Activated CD4-positive, alpha-beta memory T cell treated with anti-CD3 and anti-CD28 coated beads for 36 hours (primary cell): ENCODE measurements around the gene NRG3. TPM values are rescaled to one million over a fixed set of nuclear protein-coding genes. Genes with fewer than 3 reads are reported as not detected.

Experiments
- CTCF ChIA-PET: fragments of 350-600 bp; sonication (Branson Sonifier 250); formaldehyde crosslinking; loops from one replicate; lab custom pipeline; 2021; ENCODE audit warnings: antibody characterized with exemption, inconsistent platforms; lab: Charles Lee
- POLR2A ChIA-PET: fragments of 350-600 bp; sonication (Branson Sonifier 250); formaldehyde crosslinking; loops from one replicate; lab custom pipeline; 2021; ENCODE audit warnings: antibody characterized with exemption; lab: Charles Lee
- DNase-seq: peaks from one replicate; pipeline ENCODE4 v3.0.0-alpha.2; 2020
- H3K27ac Mint-ChIP-seq: one replicate; pipeline ENCODE4 v1.8.0; 2021; ENCODE audit warnings: mixed read lengths
- H3K27me3 Mint-ChIP-seq: one replicate; pipeline ENCODE4 v1.8.0; 2021; ENCODE audit warnings: mixed read lengths
- H3K36me3 Mint-ChIP-seq: one replicate; pipeline ENCODE4 v1.8.0; 2021; ENCODE audit warnings: mixed read lengths
- H3K4me1 Mint-ChIP-seq: one replicate; pipeline ENCODE4 v1.8.0; 2021; ENCODE audit warnings: low read depth, mixed read lengths
- H3K4me3 Mint-ChIP-seq: one replicate; pipeline ENCODE4 v1.8.0; 2021; ENCODE audit warnings: mild to moderate bottlenecking, mixed read lengths
- H3K9me3 Mint-ChIP-seq: one replicate; pipeline ENCODE4 v1.8.0; 2021; ENCODE audit warnings: mixed read lengths
- intact Hi-C: fragments of 100-400 bp; cut with micrococcal nuclease; formaldehyde crosslinking; loops from one replicate; pipeline ENCODE4 v1.15.1; 2023
- total RNA-seq, 2 experiments: library from RNA; stranded (reverse); gene quantifications; one replicate each; pipeline ENCODE4 v1.2.3, GENCODE V29; 2021

NRG3 gene
- total RNA-seq, 2 experiments from 2014 or later: not detected

- H3K4me1 Mint-ChIP-seq: no peaks in the 10 kb centered on the region
- no peaks in the 10 kb centered on the region for H3K27me3 Mint-ChIP-seq
- no peak for DNase-seq
- ChIA-PET CTCF (no interaction called here), POLR2A (no interaction called here)
- no peaks in the 10 kb centered on the region for H3K9me3 Mint-ChIP-seq
- H3K27ac Mint-ChIP-seq: no peak overlapping the region
- no peaks in the 10 kb centered on the region for H3K36me3 Mint-ChIP-seq
- H3K4me3 Mint-ChIP-seq: no peak overlapping the region
- intact Hi-C loops: no loop called here
Measured at GRCh38 chr10:82245906-82246560, 371.0 kb downstream of the NRG3 start.

GRCh38 chr10:82249141-82249540 lies 374.1 kb downstream of the NRG3 start:
- Mint-ChIP-seq H3K9me3 (peaks cover 4% of the 10 kb centered on the region), H3K36me3 (no peaks in the 10 kb centered on the region), H3K4me3 (no peak overlapping the region), H3K27me3 (no peaks in the 10 kb centered on the region), H3K27ac (no peak overlapping the region), H3K4me1 (no peaks in the 10 kb centered on the region)
- ChIA-PET POLR2A (no interaction called here), CTCF (no interaction called here)
- intact Hi-C loops: no loop called here
- DNase-seq: no peak

GRCh38 chr10:82251222-82251906 lies 376.4 kb downstream of the NRG3 start:
- intact Hi-C loops: no loop called here
- Mint-ChIP-seq H3K36me3 (no peaks in the 10 kb centered on the region), H3K4me1 (no peaks in the 10 kb centered on the region), H3K4me3 (no peak overlapping the region), H3K27ac (no peak overlapping the region), H3K9me3 (peaks cover 9% of the 10 kb centered on the region), H3K27me3 (no peaks in the 10 kb centered on the region)
- CTCF ChIA-PET: no interaction called here
- POLR2A ChIA-PET: no interaction called here
- DNase-seq: no peak

GRCh38 chr10:82252081-82252480 lies 377.1 kb downstream of the NRG3 start:
- CTCF ChIA-PET: no interaction called here
- Mint-ChIP-seq H3K27ac (no peak overlapping the region), H3K36me3 (no peaks in the 10 kb centered on the region), H3K4me3 (no peak overlapping the region), H3K4me1 (no peaks in the 10 kb centered on the region), H3K9me3 (peaks cover 12% of the 10 kb centered on the region), H3K27me3 (no peaks in the 10 kb centered on the region)
- POLR2A ChIA-PET: no interaction called here
- intact Hi-C loops: no loop called here
- DNase-seq: no peak

GRCh38 chr10:82254237-82254636 lies 379.2 kb downstream of the NRG3 start:
- Mint-ChIP-seq H3K4me3 (no peak overlapping the region), H3K27me3 (no peaks in the 10 kb centered on the region), H3K36me3 (no peaks in the 10 kb centered on the region), H3K27ac (no peak overlapping the region), H3K4me1 (no peaks in the 10 kb centered on the region), H3K9me3 (peaks cover 12% of the 10 kb centered on the region)
- ChIA-PET CTCF (no interaction called here), POLR2A (no interaction called here)
- DNase-seq: no peak
- intact Hi-C loops: no loop called here

GRCh38 chr10:82256275-82256674 lies 381.3 kb downstream of the NRG3 start:
- DNase-seq: no peak
- CTCF ChIA-PET: no interaction called here

GRCh38 chr10:82266438-82266837 lies 391.4 kb downstream of the NRG3 start:
- CTCF ChIA-PET: no interaction called here
- no peak overlapping the region for H3K4me3 Mint-ChIP-seq
- POLR2A ChIA-PET: no interaction called here
- no peaks in the 10 kb centered on the region for H3K36me3 Mint-ChIP-seq
- H3K27ac Mint-ChIP-seq: no peak overlapping the region
- peaks cover 8% of the 10 kb centered on the region for H3K9me3 Mint-ChIP-seq
- intact Hi-C loops: no loop called here
- no peaks in the 10 kb centered on the region for H3K27me3 Mint-ChIP-seq
- H3K4me1 Mint-ChIP-seq: no peaks in the 10 kb centered on the region
- DNase-seq: no peak

More at GRCh38 chr10:82256275-82256674, 381.3 kb downstream of the NRG3 start:
- intact Hi-C loops: no loop called here
- Mint-ChIP-seq H3K9me3 (peaks cover 12% of the 10 kb centered on the region), H3K36me3 (no peaks in the 10 kb centered on the region), H3K4me3 (no peak overlapping the region), H3K27me3 (no peaks in the 10 kb centered on the region), H3K4me1 (no peaks in the 10 kb centered on the region), H3K27ac (no peak overlapping the region)
- POLR2A ChIA-PET: no interaction called here

GRCh38 chr10:82267014-82267413 lies 392.0 kb downstream of the NRG3 start:
- H3K27ac Mint-ChIP-seq: no peak overlapping the region
- no peaks in the 10 kb centered on the region for H3K4me1 Mint-ChIP-seq
- POLR2A ChIA-PET: no interaction called here
- CTCF ChIA-PET: no interaction called here
- H3K27me3 Mint-ChIP-seq: no peaks in the 10 kb centered on the region
- intact Hi-C loops: no loop called here
- no peak overlapping the region for H3K4me3 Mint-ChIP-seq
- no peaks in the 10 kb centered on the region for H3K36me3 Mint-ChIP-seq
- DNase-seq: no peak
- H3K9me3 Mint-ChIP-seq: peaks cover 8% of the 10 kb centered on the region

GRCh38 chr10:82267465-82267864 lies 392.5 kb downstream of the NRG3 start:
- CTCF ChIA-PET: no interaction called here
- Mint-ChIP-seq H3K4me3 (no peak overlapping the region), H3K9me3 (peaks cover 8% of the 10 kb centered on the region), H3K27me3 (no peaks in the 10 kb centered on the region), H3K4me1 (no peaks in the 10 kb centered on the region), H3K36me3 (no peaks in the 10 kb centered on the region), H3K27ac (no peak overlapping the region)
- intact Hi-C loops: no loop called here
- DNase-seq: no peak
- POLR2A ChIA-PET: no interaction called here

- ChIA-PET CTCF (no interaction called here), POLR2A (no interaction called here)
- no peaks in the 10 kb centered on the region for H3K36me3 Mint-ChIP-seq
- H3K27me3 Mint-ChIP-seq: no peaks in the 10 kb centered on the region
- H3K27ac Mint-ChIP-seq: no peak overlapping the region
- no peaks in the 10 kb centered on the region for H3K4me1 Mint-ChIP-seq
- no peak overlapping the region for H3K4me3 Mint-ChIP-seq
- peaks cover 8% of the 10 kb centered on the region for H3K9me3 Mint-ChIP-seq
- DNase-seq: no peak
- intact Hi-C loops: no loop called here
Measured at GRCh38 chr10:82267960-82268359, 393.0 kb downstream of the NRG3 start.

GRCh38 chr10:82277591-82277990 lies 402.6 kb downstream of the NRG3 start:
- intact Hi-C loops: no loop called here
- CTCF ChIA-PET: no interaction called here
- no peaks in the 10 kb centered on the region for H3K4me1 Mint-ChIP-seq
- DNase-seq: no peak
- no peak overlapping the region for H3K4me3 Mint-ChIP-seq
- H3K36me3 Mint-ChIP-seq: no peaks in the 10 kb centered on the region
- H3K27ac Mint-ChIP-seq: no peak overlapping the region
- no peaks in the 10 kb centered on the region for H3K27me3 Mint-ChIP-seq
- no peaks in the 10 kb centered on the region for H3K9me3 Mint-ChIP-seq
- POLR2A ChIA-PET: no interaction called here

- POLR2A ChIA-PET: no interaction called here
- Mint-ChIP-seq H3K36me3 (no peaks in the 10 kb centered on the region), H3K9me3 (no peaks in the 10 kb centered on the region), H3K27me3 (no peaks in the 10 kb centered on the region), H3K4me1 (no peaks in the 10 kb centered on the region), H3K4me3 (no peak overlapping the region), H3K27ac (no peak overlapping the region)
- CTCF ChIA-PET: no interaction called here
- DNase-seq: no peak
- intact Hi-C loops: no loop called here
Measured at GRCh38 chr10:82278401-82279182, 403.6 kb downstream of the NRG3 start.
